ENCODE measurements around the gene IFNAR1.
A peak's percentile ranks its signal among the peaks of the same experiment; 100 is the strongest.
"Not testable (repeated sequence)": the region's sequence is repeated elsewhere in the genome, so short reads cannot be mapped to it uniquely, and the experiment has no call there.

The IFNAR1 gene

DNA sequence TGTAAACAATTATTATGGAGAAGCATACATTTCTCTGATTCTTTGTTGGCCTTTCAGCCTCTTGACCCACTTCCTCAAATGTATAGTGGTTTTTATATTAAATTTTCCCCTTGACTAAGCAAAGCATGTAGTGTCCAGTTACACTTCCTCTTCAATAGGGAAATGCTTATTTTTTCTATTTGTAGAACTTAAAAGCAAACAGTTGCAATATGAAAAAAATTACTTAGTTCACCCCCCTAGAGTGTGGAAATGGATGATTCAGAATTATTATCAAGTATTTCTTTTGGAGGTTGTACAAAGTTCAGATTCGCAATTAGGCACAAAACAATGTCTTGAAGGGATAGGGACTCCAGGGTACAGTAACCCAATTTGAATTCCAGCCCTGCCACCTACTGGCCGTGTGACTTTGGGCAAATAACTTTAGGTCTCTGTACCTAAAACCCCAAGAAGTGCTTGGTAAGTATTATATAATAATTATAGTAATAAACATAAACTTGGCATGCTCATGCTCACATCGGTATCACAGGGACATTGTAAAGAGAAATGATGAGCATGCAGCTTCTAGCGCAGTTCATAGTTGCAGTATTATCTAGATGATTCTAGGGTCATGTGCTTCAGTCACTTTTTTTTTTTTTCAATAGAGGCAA is 49.8 kb downstream of the IFNAR1 start:
- Histone ChIP-seq H3K4me2 (ENCODE audit: low read length) (no peak overlapping the region), H3K4me3 (ENCODE audit: low read depth, low read length) (no peak overlapping the region), H2AFZ (no peak overlapping the region), H3K9me3 (ENCODE audit: control insufficient read depth, low read length) (no peaks in the 10 kb centered on the region), H3K9ac (no peak overlapping the region), H3K36me3 (ENCODE audit: control insufficient read depth, insufficient read depth, low read length) (no peaks in the 10 kb centered on the region), H3K4me1 (no peaks in the 10 kb centered on the region), H3K27ac (no peak overlapping the region), H3K79me2 (no peaks in the 10 kb centered on the region), H3K27me3 (ENCODE audit: control insufficient read depth, insufficient read depth, low read length) (no peaks in the 10 kb centered on the region)
- TF ChIP-seq, protein P1, sequence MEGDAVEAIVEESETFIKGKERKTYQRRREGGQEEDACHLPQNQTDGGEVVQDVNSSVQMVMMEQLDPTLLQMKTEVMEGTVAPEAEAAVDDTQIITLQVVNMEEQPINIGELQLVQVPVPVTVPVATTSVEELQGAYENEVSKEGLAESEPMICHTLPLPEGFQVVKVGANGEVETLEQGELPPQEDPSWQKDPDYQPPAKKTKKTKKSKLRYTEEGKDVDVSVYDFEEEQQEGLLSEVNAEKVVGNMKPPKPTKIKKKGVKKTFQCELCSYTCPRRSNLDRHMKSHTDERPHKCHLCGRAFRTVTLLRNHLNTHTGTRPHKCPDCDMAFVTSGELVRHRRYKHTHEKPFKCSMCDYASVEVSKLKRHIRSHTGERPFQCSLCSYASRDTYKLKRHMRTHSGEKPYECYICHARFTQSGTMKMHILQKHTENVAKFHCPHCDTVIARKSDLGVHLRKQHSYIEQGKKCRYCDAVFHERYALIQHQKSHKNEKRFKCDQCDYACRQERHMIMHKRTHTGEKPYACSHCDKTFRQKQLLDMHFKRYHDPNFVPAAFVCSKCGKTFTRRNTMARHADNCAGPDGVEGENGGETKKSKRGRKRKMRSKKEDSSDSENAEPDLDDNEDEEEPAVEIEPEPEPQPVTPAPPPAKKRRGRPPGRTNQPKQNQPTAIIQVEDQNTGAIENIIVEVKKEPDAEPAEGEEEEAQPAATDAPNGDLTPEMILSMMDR (IDR thresholded peaks at IDR 0.05) = peak; percentile 22

GRCh38 chr21:33375101-33375644 is 50.4 kb downstream of the IFNAR1 start:
- Histone ChIP-seq H3K27me3 (ENCODE audit: control insufficient read depth, insufficient read depth, low read length) (no peaks in the 10 kb centered on the region), H3K9me3 (ENCODE audit: control insufficient read depth, low read length) (no peaks in the 10 kb centered on the region), H3K9ac (no peak overlapping the region), H3K79me2 (no peaks in the 10 kb centered on the region), H3K36me3 (ENCODE audit: control insufficient read depth, insufficient read depth, low read length) (no peaks in the 10 kb centered on the region), H2AFZ (no peak overlapping the region), H3K27ac (no peak overlapping the region), H3K4me2 (ENCODE audit: low read length) (no peak overlapping the region), H3K4me3 (ENCODE audit: low read depth, low read length) (no peak overlapping the region), H3K4me1 (no peaks in the 10 kb centered on the region)
- TF ChIP-seq, protein P1 (IDR thresholded peaks at IDR 0.05) = no peak

GRCh38 chr21:33377221-33377920 is 52.6 kb downstream of the IFNAR1 start:
- no peaks in the 10 kb centered on the region for H3K79me2 ChIP-seq
- TF ChIP-seq, protein P1 (IDR thresholded peaks at IDR 0.05) = no peak
- no peaks in the 10 kb centered on the region for H3K36me3 ChIP-seq (ENCODE audit: control insufficient read depth, insufficient read depth, low read length)
- no peak overlapping the region for H3K4me3 ChIP-seq (ENCODE audit: low read depth, low read length)
- no peaks in the 10 kb centered on the region for H3K27me3 ChIP-seq (ENCODE audit: control insufficient read depth, insufficient read depth, low read length)
- no peak overlapping the region for H3K9ac ChIP-seq
- no peaks in the 10 kb centered on the region for H3K9me3 ChIP-seq (ENCODE audit: control insufficient read depth, low read length)
- no peak overlapping the region for H2AFZ ChIP-seq
- no peak overlapping the region for H3K4me2 ChIP-seq (ENCODE audit: low read length)
- H3K4me1 ChIP-seq = no peaks in the 10 kb centered on the region
- H3K27ac ChIP-seq = no peak overlapping the region

GRCh38 chr21:33378081-33378480 is 53.3 kb downstream of the IFNAR1 start:
- H3K4me3 ChIP-seq (ENCODE audit: low read depth, low read length) = no peak overlapping the region
- H2AFZ ChIP-seq = no peak overlapping the region
- H3K27ac ChIP-seq = no peak overlapping the region
- no peaks in the 10 kb centered on the region for H3K79me2 ChIP-seq
- no peaks in the 10 kb centered on the region for H3K9me3 ChIP-seq (ENCODE audit: control insufficient read depth, low read length)
- H3K36me3 ChIP-seq (ENCODE audit: control insufficient read depth, insufficient read depth, low read length) = no peaks in the 10 kb centered on the region
- TF ChIP-seq, protein P1 (IDR thresholded peaks at IDR 0.05) = no peak
- no peaks in the 10 kb centered on the region for H3K27me3 ChIP-seq (ENCODE audit: control insufficient read depth, insufficient read depth, low read length)
- no peak overlapping the region for H3K9ac ChIP-seq
- H3K4me2 ChIP-seq (ENCODE audit: low read length) = no peak overlapping the region
- no peaks in the 10 kb centered on the region for H3K4me1 ChIP-seq

- H3K4me3 ChIP-seq (ENCODE audit: low read depth, low read length); H3K4me2 ChIP-seq (ENCODE audit: low read length); H3K4me1 ChIP-seq; H3K36me3 ChIP-seq (ENCODE audit: control insufficient read depth, insufficient read depth, low read length); H2AFZ ChIP-seq; H3K9me3 ChIP-seq (ENCODE audit: control insufficient read depth, low read length); H3K9ac ChIP-seq; H3K27me3 ChIP-seq (ENCODE audit: control insufficient read depth, insufficient read depth, low read length); H3K79me2 ChIP-seq: not testable (repeated sequence)
- H3K27ac ChIP-seq = peak overlapping the region; percentile 39
These were observed 55.2 kb downstream of the IFNAR1 start for GRCh38 chr21:33379934-33380333.

Measured in parathyroid adenoma (tissue), 2 donors.